Parathyroid adenoma (tissue), 2 donors: ENCODE data around the gene STAT1.

Source experiments
- H2AFZ ChIP-seq: fragments of 300-600 bp; sonication (generic); one replicate; pipeline ENCODE4 v1.7.0; 2017; ENCODE audit warnings: antibody characterized with exemption, mild to moderate bottlenecking
- H3K27ac ChIP-seq: fragments of 300-600 bp; sonication (generic); one replicate; pipeline ENCODE4 v1.7.0; 2017
- H3K27me3 ChIP-seq: fragments of 300-600 bp; sonication (generic); one replicate; pipeline ENCODE4 v1.7.0; 2017; ENCODE audit warnings: low read length; ENCODE audit not compliant: control insufficient read depth, insufficient read depth
- H3K36me3 ChIP-seq: fragments of 300-600 bp; sonication (generic); one replicate; pipeline ENCODE4 v1.7.0; 2017; ENCODE audit warnings: low read length; ENCODE audit not compliant: control insufficient read depth, insufficient read depth
- H3K4me1 ChIP-seq: fragments of 300-600 bp; sonication (generic); one replicate; pipeline ENCODE4 v1.7.0; 2017; ENCODE audit warnings: control low read depth
- H3K4me2 ChIP-seq: fragments of 300-600 bp; sonication (generic); one replicate; pipeline ENCODE4 v1.7.0; 2017; ENCODE audit warnings: low read length
- H3K4me3 ChIP-seq: fragments of 300-600 bp; sonication (generic); one replicate; pipeline ENCODE4 v1.7.0; 2017; ENCODE audit warnings: low read depth, low read length
- H3K79me2 ChIP-seq: fragments of 300-600 bp; sonication (generic); one replicate; pipeline ENCODE4 v1.7.0; 2017; ENCODE audit warnings: control low read depth
- H3K9ac ChIP-seq: fragments of 300-600 bp; sonication (generic); one replicate; pipeline ENCODE4 v1.7.0; 2017; ENCODE audit warnings: mild to moderate bottlenecking
- H3K9me3 ChIP-seq: fragments of 300-600 bp; sonication (generic); one replicate; pipeline ENCODE4 v1.7.0; 2017; ENCODE audit warnings: low read length; ENCODE audit not compliant: control insufficient read depth
- TF ChIP-seq, protein P1 (sequence below): fragments of 300-600 bp; sonication (generic); IDR thresholded peaks from one replicate; pipeline ENCODE4 v1.7.0; 2017; ENCODE audit warnings: antibody characterized with exemption, mild to moderate bottlenecking
- donor health status: primary hyperparathyroidism.

STAT1 gene

DNA sequence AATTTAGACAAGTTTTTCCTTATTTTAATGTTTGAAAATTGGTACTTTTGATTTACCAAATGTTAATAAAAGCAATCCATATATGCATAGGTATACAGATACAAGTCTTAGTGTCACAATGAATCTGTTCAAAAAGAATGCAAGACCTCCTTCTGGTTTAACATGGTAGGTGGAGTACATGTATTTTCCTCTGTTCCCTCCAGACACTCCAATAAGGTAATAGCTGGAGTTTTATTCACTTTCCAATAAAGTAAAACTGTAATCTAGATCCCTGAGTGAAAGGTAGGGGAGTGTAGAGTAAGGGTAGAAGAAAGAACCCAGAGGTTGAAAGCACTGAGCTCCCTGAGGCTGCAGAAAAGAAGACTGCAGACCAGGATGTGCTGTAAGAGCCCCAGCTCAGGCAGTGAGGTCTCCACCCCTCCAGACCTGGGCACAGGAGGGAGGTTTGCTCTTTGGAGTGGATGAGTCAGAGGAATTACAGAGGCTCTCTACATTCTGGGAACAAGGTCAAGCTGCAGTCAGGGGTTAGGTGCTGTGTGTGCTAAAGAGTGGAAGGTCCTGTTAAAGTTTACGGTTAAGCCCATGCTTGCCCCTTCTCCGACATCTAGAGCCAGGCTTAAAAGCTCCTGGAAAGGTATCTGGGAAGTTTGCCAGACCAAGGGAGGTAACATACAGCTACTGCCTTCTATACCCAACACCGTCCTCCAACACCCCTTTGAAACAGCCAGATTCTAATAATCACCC, 27.6 kb upstream of the STAT1 start:
- H2AFZ ChIP-seq = no peak overlapping the region
- H3K27ac ChIP-seq = no peak overlapping the region
- no peaks in the 10 kb centered on the region for H3K79me2 ChIP-seq
- no peak overlapping the region for H3K9ac ChIP-seq
- peaks cover 4% of the 10 kb centered on the region for H3K4me1 ChIP-seq
- TF ChIP-seq, protein P1, sequence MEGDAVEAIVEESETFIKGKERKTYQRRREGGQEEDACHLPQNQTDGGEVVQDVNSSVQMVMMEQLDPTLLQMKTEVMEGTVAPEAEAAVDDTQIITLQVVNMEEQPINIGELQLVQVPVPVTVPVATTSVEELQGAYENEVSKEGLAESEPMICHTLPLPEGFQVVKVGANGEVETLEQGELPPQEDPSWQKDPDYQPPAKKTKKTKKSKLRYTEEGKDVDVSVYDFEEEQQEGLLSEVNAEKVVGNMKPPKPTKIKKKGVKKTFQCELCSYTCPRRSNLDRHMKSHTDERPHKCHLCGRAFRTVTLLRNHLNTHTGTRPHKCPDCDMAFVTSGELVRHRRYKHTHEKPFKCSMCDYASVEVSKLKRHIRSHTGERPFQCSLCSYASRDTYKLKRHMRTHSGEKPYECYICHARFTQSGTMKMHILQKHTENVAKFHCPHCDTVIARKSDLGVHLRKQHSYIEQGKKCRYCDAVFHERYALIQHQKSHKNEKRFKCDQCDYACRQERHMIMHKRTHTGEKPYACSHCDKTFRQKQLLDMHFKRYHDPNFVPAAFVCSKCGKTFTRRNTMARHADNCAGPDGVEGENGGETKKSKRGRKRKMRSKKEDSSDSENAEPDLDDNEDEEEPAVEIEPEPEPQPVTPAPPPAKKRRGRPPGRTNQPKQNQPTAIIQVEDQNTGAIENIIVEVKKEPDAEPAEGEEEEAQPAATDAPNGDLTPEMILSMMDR = no peak
- H3K4me3 ChIP-seq = no peak overlapping the region
- no peaks in the 10 kb centered on the region for H3K9me3 ChIP-seq
- H3K27me3 ChIP-seq = no peaks in the 10 kb centered on the region
- H3K36me3 ChIP-seq = no peaks in the 10 kb centered on the region
- H3K4me2 ChIP-seq = no peak overlapping the region

DNA sequence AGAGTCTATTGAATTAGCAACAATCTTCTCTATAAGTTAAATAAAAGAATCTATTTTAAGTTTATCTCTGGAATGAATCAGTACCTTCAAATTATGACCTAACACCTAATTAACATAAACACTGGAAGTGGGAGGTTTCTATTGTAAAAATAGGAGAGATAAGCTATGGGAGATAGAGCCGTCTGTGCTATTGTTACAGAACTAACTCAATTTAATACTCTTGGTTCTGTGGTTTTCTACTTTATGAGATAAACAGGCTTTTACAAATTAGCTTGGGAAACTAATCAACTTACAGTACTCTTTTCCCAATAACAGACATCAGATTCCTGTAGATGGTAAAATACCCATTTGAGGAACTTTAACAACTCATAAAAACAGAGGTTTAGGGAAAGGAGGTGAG, 25.6 kb upstream of the STAT1 start:
- Histone ChIP-seq H3K79me2 (no peaks in the 10 kb centered on the region), H3K27me3 (no peaks in the 10 kb centered on the region), H3K27ac (no peak overlapping the region), H2AFZ (no peak overlapping the region), H3K4me2 (no peak overlapping the region), H3K9me3 (no peaks in the 10 kb centered on the region), H3K4me3 (no peak overlapping the region), H3K36me3 (no peaks in the 10 kb centered on the region), H3K9ac (no peak overlapping the region), H3K4me1 (peaks cover 4% of the 10 kb centered on the region)
- TF ChIP-seq, protein P1 = no peak

DNA sequence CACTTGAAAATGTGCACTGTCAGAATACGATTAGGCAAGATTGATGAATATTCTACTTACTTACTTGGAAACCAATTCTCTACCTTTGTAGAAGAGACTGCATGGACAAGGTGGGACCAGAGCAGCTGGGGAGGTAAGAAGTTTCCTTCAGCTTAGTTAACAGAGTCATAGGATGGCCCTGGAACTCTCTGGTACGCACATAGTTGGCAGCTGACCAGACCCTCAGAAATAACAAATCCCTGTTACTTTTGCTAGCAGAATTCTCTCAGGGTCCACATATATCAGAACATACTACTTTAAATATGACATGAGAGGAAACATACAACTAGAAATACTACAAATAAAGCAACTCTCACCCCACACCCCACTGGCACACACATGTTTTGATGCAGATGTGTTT, 24.8 kb upstream of the STAT1 start:
- Histone ChIP-seq H3K27ac (no peak overlapping the region), H3K79me2 (no peaks in the 10 kb centered on the region)

DNA sequence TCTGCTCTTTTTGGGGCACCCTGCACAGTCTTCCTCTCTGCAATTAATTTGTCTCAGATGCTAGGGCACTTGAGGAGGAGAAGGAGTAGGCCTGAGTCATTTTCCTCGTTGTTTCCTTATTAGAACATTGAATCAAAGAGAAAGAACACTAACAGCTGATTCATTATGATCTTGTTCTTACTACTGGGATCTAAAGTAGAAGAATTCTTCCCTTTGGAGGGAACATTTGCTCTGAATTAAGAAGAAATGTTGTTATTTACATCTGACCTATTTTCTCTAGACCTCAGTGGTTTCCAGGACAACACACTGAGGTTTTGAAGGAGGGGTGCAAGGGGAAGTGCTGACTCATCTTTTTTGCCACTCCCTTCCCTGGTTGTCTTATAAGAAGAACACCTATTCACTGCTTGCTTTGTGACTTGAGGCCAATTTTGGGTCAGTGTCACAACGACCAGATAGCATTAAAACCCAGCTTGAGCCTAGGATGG, 24.3 kb upstream of the STAT1 start:
- Histone ChIP-seq H3K9ac (no peak overlapping the region), H3K4me2 (no peak overlapping the region), H3K9me3 (no peaks in the 10 kb centered on the region), H3K27ac (no peak overlapping the region), H3K36me3 (no peaks in the 10 kb centered on the region), H3K4me1 (peaks cover 4% of the 10 kb centered on the region), H3K79me2 (no peaks in the 10 kb centered on the region), H3K27me3 (no peaks in the 10 kb centered on the region), H3K4me3 (no peak overlapping the region), H2AFZ (no peak overlapping the region)
- TF ChIP-seq, protein P1 = no peak

More for the DNA sequence above, 24.8 kb upstream of the STAT1 start:
- Histone ChIP-seq H3K27me3 (no peaks in the 10 kb centered on the region), H3K9ac (no peak overlapping the region), H3K36me3 (no peaks in the 10 kb centered on the region), H3K9me3 (no peaks in the 10 kb centered on the region), H3K4me3 (no peak overlapping the region), H3K4me1 (peaks cover 4% of the 10 kb centered on the region), H3K4me2 (no peak overlapping the region), H2AFZ (no peak overlapping the region)
- TF ChIP-seq, protein P1 = no peak

DNA sequence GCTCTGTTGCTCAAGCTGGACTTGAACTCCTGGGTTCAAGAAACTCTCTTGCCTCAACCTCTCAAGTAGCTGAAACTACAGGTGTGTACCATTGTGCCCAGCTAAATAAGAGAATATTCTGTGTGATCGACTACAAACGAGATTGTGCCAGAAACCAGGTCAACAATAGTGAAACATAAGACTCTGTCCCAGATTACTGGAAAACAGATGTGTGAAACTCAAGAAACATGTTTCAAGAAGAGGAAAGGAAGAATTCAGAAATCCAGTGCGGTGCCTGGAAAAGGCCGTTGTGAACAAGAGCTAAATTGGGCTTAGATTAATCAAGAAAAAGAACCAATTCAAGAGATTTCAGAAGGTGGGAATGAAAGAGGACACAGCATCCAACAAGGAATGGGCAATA, 23.4 kb upstream of the STAT1 start:
- TF ChIP-seq, protein P1 = no peak
- Histone ChIP-seq H3K36me3 (no peaks in the 10 kb centered on the region), H3K27ac (no peak overlapping the region), H2AFZ (no peak overlapping the region), H3K4me2 (no peak overlapping the region), H3K79me2 (no peaks in the 10 kb centered on the region), H3K4me3 (no peak overlapping the region), H3K4me1 (peaks cover 4% of the 10 kb centered on the region), H3K27me3 (no peaks in the 10 kb centered on the region), H3K9ac (no peak overlapping the region), H3K9me3 (no peaks in the 10 kb centered on the region)
